Adrenal gland (tissue), 5 donors: ENCODE results near the gene LRRC4C.

ENCODE experiments used
- POLR2A ChIP-seq, 2 donors: fragments of 450-650 bp; IDR thresholded peaks; one replicate each; pipeline ENCODE4 v1.6.1; 2017; ENCODE audit warnings: antibody characterized with exemption in 2 of 2, mild to moderate bottlenecking in 2 of 2, moderate library complexity in 1 of 2
- TF ChIP-seq, protein P1 (sequence below), 6 experiments: fragments of 450-650 bp in 4 of 6; fragments of 200-600 bp in 2 of 6; sonication (generic) in 1 of 6; IDR thresholded peaks; 1 replicate in 5 of 6; 2 replicates in 1 of 6; pipeline versions ENCODE4 v1.5.1 to v1.8.0; 2016 to 2021; ENCODE audit warnings: antibody characterized with exemption in 6 of 6, mild to moderate bottlenecking in 2 of 6, moderate library complexity in 1 of 6
- donor health status: DM: no; HTN: no; CAD: no.

DNA sequence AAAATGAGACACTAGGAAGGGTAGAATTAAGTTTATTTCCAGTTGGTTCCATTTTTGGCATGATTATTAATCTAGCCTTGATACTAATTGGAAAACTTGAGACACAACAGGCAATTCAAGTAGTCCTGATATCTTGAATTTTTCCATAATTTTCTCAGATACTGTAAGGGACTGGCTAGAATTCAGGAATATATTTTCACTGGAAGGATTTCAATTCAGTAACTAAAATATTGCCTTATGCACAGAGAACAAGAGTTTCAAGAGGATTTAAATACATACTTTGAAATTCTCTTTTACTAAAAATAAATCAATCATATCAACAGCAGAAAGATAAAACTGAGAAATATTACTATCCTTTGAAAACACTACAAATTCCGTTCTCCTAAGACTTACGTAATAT lies 632.9 kb downstream of the LRRC4C start:
- TF ChIP-seq, protein P1, sequence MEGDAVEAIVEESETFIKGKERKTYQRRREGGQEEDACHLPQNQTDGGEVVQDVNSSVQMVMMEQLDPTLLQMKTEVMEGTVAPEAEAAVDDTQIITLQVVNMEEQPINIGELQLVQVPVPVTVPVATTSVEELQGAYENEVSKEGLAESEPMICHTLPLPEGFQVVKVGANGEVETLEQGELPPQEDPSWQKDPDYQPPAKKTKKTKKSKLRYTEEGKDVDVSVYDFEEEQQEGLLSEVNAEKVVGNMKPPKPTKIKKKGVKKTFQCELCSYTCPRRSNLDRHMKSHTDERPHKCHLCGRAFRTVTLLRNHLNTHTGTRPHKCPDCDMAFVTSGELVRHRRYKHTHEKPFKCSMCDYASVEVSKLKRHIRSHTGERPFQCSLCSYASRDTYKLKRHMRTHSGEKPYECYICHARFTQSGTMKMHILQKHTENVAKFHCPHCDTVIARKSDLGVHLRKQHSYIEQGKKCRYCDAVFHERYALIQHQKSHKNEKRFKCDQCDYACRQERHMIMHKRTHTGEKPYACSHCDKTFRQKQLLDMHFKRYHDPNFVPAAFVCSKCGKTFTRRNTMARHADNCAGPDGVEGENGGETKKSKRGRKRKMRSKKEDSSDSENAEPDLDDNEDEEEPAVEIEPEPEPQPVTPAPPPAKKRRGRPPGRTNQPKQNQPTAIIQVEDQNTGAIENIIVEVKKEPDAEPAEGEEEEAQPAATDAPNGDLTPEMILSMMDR (IDR thresholded peaks at IDR 0.05), result no peak
- TF ChIP-seq POLR2A (IDR thresholded peaks at IDR 0.05), result no peak
